Fibroblast of pulmonary artery (primary cell): Measurements from ENCODE around the gene PIP4K2A.

ENCODE experiments used
- DNase-seq: peaks from one replicate; pipeline ENCODE4 v3.0.0-alpha.2; 2010; ENCODE audit warnings: low read depth
- H3K4me3 ChIP-seq: replicated peaks from 2 replicates; pipeline ENCODE4 v1.5.1; 2011; ENCODE audit warnings: low read depth, mild to moderate bottlenecking, control low read depth, low read length, moderate library complexity
- TF ChIP-seq, protein P1 (sequence below): IDR thresholded peaks from 2 replicates; pipeline ENCODE4 v1.5.1; 2011; ENCODE audit warnings: mild to moderate bottlenecking, control low read depth, low read length, inconsistent platforms; ENCODE audit errors: missing control alignments

The PIP4K2A gene

DNA sequence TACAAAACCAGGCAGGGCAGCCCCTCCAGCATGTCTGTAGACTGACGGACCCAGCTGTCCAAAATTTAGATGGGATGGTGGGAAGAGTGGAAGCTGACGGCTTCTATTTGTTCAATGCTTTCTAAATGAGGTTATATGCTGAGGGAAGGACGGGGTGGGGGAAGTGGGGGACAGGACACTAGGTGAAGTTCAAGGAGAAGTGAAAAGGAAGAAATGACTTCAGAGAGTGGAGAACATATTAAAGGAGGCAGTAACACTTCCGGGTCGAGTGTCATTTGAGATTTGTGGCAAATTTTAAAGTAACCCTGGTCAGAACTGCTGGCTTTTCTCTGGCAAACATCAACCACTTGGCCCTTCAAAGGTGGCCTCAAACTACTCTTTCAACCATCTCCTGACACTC, 9.4 kb downstream of the PIP4K2A start:
- no peak for DNase-seq
- TF ChIP-seq, protein P1, sequence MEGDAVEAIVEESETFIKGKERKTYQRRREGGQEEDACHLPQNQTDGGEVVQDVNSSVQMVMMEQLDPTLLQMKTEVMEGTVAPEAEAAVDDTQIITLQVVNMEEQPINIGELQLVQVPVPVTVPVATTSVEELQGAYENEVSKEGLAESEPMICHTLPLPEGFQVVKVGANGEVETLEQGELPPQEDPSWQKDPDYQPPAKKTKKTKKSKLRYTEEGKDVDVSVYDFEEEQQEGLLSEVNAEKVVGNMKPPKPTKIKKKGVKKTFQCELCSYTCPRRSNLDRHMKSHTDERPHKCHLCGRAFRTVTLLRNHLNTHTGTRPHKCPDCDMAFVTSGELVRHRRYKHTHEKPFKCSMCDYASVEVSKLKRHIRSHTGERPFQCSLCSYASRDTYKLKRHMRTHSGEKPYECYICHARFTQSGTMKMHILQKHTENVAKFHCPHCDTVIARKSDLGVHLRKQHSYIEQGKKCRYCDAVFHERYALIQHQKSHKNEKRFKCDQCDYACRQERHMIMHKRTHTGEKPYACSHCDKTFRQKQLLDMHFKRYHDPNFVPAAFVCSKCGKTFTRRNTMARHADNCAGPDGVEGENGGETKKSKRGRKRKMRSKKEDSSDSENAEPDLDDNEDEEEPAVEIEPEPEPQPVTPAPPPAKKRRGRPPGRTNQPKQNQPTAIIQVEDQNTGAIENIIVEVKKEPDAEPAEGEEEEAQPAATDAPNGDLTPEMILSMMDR, result no peak
- H3K4me3 ChIP-seq, result no peak overlapping the region

DNA sequence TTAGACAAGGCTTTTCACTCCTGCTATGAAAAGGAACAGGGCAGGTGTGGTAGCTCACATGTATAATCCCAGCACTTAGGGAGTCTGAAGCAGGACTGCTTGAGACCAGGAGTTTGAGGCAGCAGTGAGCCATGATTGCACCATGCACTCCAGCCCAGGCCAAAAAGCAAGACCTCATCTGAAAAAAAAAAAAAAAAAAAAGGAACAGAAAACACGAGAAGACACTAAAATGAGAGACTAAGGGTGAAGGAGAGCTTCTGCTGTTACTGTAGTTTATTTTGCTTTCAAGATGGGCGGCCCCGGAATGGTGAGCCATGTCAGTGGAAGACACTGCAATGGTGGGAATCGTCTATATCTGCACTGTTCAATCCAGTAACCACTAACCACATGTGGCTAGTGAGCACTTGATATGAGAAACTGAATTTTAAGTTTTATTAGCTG, 9.9 kb downstream of the PIP4K2A start:
- no peak overlapping the region for H3K4me3 ChIP-seq
- DNase-seq, result no peak
- TF ChIP-seq, protein P1, result no peak

DNA sequence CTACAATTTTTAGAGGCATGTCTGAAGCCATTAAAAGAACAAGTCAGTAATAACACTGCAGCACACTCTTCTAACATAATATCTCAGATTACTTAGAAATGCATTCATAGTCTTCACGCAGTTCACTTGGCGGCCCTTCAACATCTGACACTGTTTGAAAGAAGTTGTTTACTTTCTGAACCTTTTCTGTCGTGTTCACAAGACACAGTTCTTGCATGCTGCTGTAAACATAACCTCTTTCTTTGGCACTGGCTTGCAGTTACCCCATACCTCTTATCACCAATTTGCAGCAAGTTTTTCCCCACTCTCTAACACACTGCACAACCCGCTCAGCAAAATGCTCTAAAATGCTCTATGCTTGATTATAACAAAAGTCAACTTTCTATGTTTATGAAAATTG, 12.0 kb downstream of the PIP4K2A start:
- DNase-seq, result peak; percentile 69
- TF ChIP-seq, protein P1, result no peak
- no peak overlapping the region for H3K4me3 ChIP-seq

DNA sequence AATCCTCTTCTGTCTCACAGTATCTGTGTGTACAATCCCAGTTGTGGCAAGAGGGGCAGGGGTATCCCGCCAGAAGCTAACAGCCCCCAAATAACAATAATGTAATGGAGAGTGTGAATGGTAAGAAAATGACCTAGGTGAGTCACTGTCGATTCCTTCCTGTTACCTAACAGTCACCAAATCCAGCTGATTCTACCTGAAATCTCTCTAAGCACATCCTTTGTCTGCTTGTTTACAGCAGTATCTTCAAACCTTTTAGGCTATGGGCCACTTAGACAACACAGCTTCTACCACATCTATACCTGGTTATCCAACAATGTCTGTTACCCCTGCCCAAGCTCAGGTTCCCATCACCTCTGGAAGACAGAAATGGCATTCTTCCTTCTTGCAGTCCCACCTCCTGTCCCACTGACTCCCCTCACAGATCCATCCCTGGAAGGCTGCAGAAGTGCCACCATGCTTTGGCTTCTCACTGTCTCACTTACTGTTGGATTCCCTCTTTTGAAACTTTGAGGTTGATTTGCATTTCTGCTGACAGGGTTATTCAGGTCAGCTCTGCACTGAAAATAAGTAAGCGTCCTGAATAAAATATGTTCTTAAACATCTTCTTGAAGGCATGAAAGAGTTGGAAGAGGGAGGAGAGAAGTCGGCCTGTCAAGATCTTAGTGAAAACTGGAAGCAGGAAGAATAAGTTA, 13.1 kb downstream of the PIP4K2A start:
- no peak overlapping the region for H3K4me3 ChIP-seq
- TF ChIP-seq, protein P1, result no peak
- DNase-seq, result no peak

DNA sequence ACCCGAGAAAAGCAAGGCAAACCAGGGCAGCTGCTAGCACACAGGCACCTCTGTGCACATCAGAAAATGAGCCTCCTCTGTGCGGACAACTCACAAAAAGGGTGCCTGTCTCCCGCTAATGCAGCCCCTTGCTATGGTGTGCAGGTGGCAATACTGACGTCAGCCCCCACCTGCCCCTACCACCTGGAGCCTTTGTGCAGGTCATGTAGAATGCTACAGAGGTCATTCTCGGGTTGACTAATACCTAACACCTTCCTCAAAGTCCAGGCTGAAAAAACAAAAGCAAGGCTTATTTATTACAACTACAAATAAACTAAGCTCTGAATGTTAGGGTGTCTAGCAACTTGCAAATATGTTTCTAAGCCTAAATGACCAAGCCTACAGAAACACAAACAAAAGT, 13.9 kb downstream of the PIP4K2A start:
- TF ChIP-seq, protein P1, result no peak
- no peak for DNase-seq
- no peak overlapping the region for H3K4me3 ChIP-seq

DNA sequence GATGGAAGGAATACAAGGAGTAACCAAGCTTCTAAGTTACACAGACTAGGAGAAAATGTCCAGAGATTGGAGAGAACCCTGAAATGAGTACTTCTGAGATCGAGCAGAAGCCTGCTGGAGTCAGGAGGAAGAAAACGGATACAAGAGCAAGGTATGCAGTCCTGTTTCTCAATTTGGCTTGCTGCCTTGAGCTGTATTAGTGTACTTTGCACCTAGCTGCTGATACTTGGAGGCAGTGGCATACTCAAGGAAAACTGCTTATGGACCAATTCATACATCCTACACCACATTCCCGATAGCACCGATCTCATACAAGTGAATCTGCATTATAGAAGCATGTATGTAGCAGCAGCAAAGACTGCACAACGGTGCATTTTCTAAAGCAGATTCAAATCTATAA, 14.4 kb downstream of the PIP4K2A start:
- no peak overlapping the region for H3K4me3 ChIP-seq
- TF ChIP-seq, protein P1, result no peak
- no peak for DNase-seq

DNA sequence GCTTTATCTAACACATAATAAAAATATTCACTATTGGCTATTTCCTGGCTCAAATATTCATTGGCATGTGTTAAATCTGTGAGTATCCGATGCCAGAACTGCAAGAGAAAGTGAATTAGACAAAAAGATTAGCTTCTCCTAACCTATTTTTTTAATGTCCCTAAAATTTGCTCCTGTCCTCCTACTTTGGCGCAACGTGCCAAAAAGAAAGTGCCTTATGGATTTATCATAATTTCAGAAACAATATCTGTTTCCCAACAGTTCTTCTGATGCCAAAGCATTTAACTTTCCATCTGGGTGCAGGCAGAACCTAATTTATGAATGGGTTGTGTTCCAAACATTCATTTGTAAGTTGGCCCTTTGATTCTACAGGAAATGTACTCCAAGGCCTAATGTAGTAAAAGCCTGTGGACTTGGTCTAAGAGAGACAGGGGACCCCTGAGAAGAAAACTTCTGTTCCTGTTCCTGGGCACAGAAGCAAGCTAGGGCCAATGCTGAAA, 15.4 kb downstream of the PIP4K2A start:
- no peak overlapping the region for H3K4me3 ChIP-seq
- TF ChIP-seq, protein P1, result no peak
- DNase-seq, result peak; percentile 11
